ENCODE results near the gene IGF2BP2. TPM values are rescaled to one million over a fixed set of nuclear protein-coding genes. Genes with fewer than 3 reads are reported as not detected.

The IGF2BP2 gene
- 67.6 and 67.9 TPM in 2 replicates for total RNA-seq

DNA sequence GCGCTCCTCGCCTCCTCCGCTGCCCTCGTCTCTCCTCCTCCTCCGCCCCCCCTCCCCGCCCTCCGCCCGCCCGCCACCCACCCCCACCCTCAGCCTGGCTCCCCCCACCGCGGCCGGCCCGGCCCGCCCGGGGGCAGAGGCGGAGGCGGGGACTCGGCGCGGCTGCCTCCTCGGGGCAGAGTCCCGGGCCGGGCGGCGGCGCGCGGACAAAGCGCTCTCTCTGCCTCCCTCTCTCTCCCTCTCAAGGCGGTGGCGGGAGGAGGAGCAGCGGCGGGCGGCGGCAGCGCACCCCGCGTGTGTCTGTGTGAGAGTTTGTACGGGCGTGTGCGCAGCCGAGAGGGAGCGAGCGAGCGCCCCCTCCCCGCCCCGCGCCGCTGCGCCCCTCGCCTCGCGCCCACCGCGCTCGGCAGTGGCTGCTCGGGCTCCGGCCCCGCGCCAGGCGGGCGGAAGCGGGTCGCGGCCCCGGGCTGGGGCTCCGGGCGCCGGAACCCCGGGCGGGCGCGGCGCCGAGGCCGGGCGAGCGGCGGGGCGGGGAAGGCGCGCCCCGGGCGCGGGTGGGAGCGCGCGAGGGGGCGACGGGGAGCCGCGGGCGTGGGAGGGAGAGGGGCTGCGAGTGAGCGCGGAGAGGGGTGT is at the start of gene IGF2BP2:
TSS of gene IGF2BP2 (minus strand) at position 37 of the 633 bp plus-strand sequence. CDS start 82 bp downstream, outside the sequence.

Other genes with a start within 250 kb of the IGF2BP2 start
- gene SENP2, start 238.7 kb downstream of the IGF2BP2 start, total RNA-seq: 13.6 and 15.6 TPM in 2 replicates
- gene TRA2B, start 113.0 kb upstream of the IGF2BP2 start, total RNA-seq: 234 and 235 TPM in 2 replicates